SK-N-SH (cell line): ENCODE results near the gene STEAP3.

Source experiments
- CHD2 ChIP-seq: fragments of 150-350 bp; IDR thresholded peaks from 2 replicates; pipeline ENCODE4 v1.6.1; 2018; ENCODE audit warnings: low read length; ENCODE audit not compliant: partially characterized antibody
- CTCF ChIP-seq: fragments of 200-600 bp; sonication (generic); IDR thresholded peaks from 2 replicates; pipeline ENCODE4 v1.6.1; 2017; ENCODE audit warnings: antibody characterized with exemption, mild to moderate bottlenecking, moderate library complexity
- ELF1 ChIP-seq: IDR thresholded peaks from 2 replicates; pipeline ENCODE4 v1.4.0; 2012
- EP300 ChIP-seq, 2 experiments: IDR thresholded peaks; 2 replicates each; pipeline versions ENCODE4 v1.4.0 to v1.6.1; 2012; ENCODE audit warnings: borderline replicate concordance in 1 of 2, low read depth in 1 of 2, low read length in 1 of 2
- IRF3 ChIP-seq: fragments of 150-350 bp; IDR thresholded peaks from 2 replicates; pipeline ENCODE4 v1.6.1; 2016; ENCODE audit warnings: mild to moderate bottlenecking, low read depth, low read length
- MAX ChIP-seq: IDR thresholded peaks from 2 replicates; pipeline ENCODE4 v1.4.0; 2012; ENCODE audit warnings: low read depth
- POLR2AphosphoS5 ChIP-seq: IDR thresholded peaks from 2 replicates; pipeline ENCODE4 v1.6.1; 2012; ENCODE audit warnings: low read depth, low read length
- RAD21 ChIP-seq: IDR thresholded peaks from 2 replicates; pipeline ENCODE4 v1.6.1; 2012; ENCODE audit warnings: mild to moderate bottlenecking, low read length
- RCOR1 ChIP-seq: fragments of 150-350 bp; IDR thresholded peaks from 2 replicates; pipeline ENCODE4 v1.6.1; 2017; ENCODE audit warnings: antibody characterized with exemption, low read length
- TCF12 ChIP-seq: IDR thresholded peaks from 2 replicates; pipeline ENCODE4 v1.4.0; 2012
- TEAD4 ChIP-seq: IDR thresholded peaks from 2 replicates; pipeline ENCODE4 v1.4.0; 2012; ENCODE audit warnings: mild to moderate bottlenecking, borderline replicate concordance; ENCODE audit not compliant: insufficient read depth
- USF2 ChIP-seq: fragments of 150-350 bp; IDR thresholded peaks from 2 replicates; pipeline ENCODE4 v1.6.1; 2017; ENCODE audit warnings: antibody characterized with exemption, low read length, low read depth, borderline replicate concordance
- YY1 ChIP-seq: IDR thresholded peaks from 2 replicates; pipeline ENCODE4 v1.4.0; 2012; ENCODE audit warnings: low read depth, mild to moderate bottlenecking

- TF ChIP-seq EP300 (IDR thresholded peaks at IDR 0.05; ENCODE audit: borderline replicate concordance in 1 of 2, low read depth in 1 of 2, low read length in 1 of 2) (no peak), CHD2 (no peak), CTCF (no peak), TCF12 (no peak), USF2 (no peak), IRF3 (no peak), RCOR1 (no peak), MAX (no peak), TEAD4 (no peak), ELF1 (no peak), POLR2AphosphoS5 (no peak), YY1 (no peak), RAD21 (no peak)
Measured at GRCh38 chr2:119308793-119309330, 85.2 kb downstream of the STEAP3 start.
